ENCODE results near the gene SFXN5.

- TF ChIP-seq HDAC2 (IDR thresholded peaks at IDR 0.05): no peak
- no peak for TF ChIP-seq ELK1 (IDR thresholded peaks at IDR 0.05; ENCODE audit: low read depth, low read length)
- no peak for TF ChIP-seq USF2 (IDR thresholded peaks at IDR 0.05)
- no peak for TF ChIP-seq SMC3 (IDR thresholded peaks at IDR 0.05)
- no peak for TF ChIP-seq CTCF (IDR thresholded peaks at IDR 0.05)
- no peak for TF ChIP-seq RAD21 (conservative IDR thresholded peaks at IDR 0.05 in 1 of 2, IDR thresholded peaks at IDR 0.05 in 1 of 2)
- TF ChIP-seq POLR2A (IDR thresholded peaks at IDR 0.05; ENCODE audit: low read length): no peak
- TF ChIP-seq EP300 (IDR thresholded peaks at IDR 0.05): no peak
- TF ChIP-seq ZFP36 (IDR thresholded peaks at IDR 0.05; ENCODE audit: borderline replicate concordance, partially characterized antibody): no peak
- no peak for TF ChIP-seq KDM1A (IDR thresholded peaks at IDR 0.05; ENCODE audit: low read depth)
- no peak for TF ChIP-seq MAX (IDR thresholded peaks at IDR 0.05)
- no peak for TF ChIP-seq RCOR1 (IDR thresholded peaks at IDR 0.05; ENCODE audit: low read depth, low read length)
Measured at GRCh38 chr2:72921088-72921851, 150.2 kb downstream of the SFXN5 start.
